Astrocyte (in vitro differentiated cells and primary cell): ENCODE measurements around the gene AWAT2. TPM values are rescaled to one million over a fixed set of nuclear protein-coding genes. Genes with fewer than 3 reads are reported as not detected.

Experiments used
- DNase-seq: peaks from one replicate; pipeline ENCODE4 v3.0.0-alpha.2; 2010; ENCODE audit warnings: low read depth
- FAIRE-seq: peaks from 2 replicates; lab custom pipeline; 2011; peaks lifted over from hg19 to GRCh38; lab: Jason Lieb, UNC
- H2AFZ ChIP-seq: 2 replicates; pipeline ENCODE4 v1.6.0; 2012; ENCODE audit warnings: low read depth, low read length, inconsistent platforms
- H3K27ac ChIP-seq: 2 replicates; pipeline ENCODE4 v1.5.1; 2011; ENCODE audit warnings: low read depth, low read length, inconsistent platforms
- H3K27me3 ChIP-seq: 2 replicates; pipeline ENCODE4 v1.6.0; 2011; ENCODE audit warnings: low read length, inconsistent platforms; ENCODE audit not compliant: insufficient read depth
- H3K36me3 ChIP-seq: 2 replicates; pipeline ENCODE4 v1.5.1; 2011; ENCODE audit warnings: low read length, inconsistent platforms; ENCODE audit not compliant: insufficient read depth
- H3K4me1 ChIP-seq: 2 replicates; pipeline ENCODE4 v1.5.1; 2011; ENCODE audit warnings: low read length, inconsistent platforms; ENCODE audit not compliant: insufficient read depth
- H3K4me2 ChIP-seq: 2 replicates; pipeline ENCODE4 v1.6.0; 2012; ENCODE audit warnings: low read length, inconsistent platforms
- H3K4me3 ChIP-seq: 2 replicates; pipeline ENCODE4 v1.5.1; 2011; ENCODE audit warnings: low read depth, mild to moderate bottlenecking, low read length, inconsistent platforms; ENCODE audit not compliant: insufficient read depth
- H3K79me2 ChIP-seq: 2 replicates; pipeline ENCODE4 v1.6.0; 2012; ENCODE audit warnings: mild to moderate bottlenecking, low read length, inconsistent platforms; ENCODE audit not compliant: insufficient read depth
- H3K9ac ChIP-seq: 2 replicates; pipeline ENCODE4 v1.6.0; 2012; ENCODE audit warnings: mild to moderate bottlenecking, low read length, inconsistent platforms
- H3K9me3 ChIP-seq: 2 replicates; pipeline ENCODE4 v1.5.1; 2012; ENCODE audit warnings: low read depth, mild to moderate bottlenecking, low read length, inconsistent platforms; ENCODE audit not compliant: insufficient read depth
- H4K20me1 ChIP-seq: 2 replicates; pipeline ENCODE4 v1.6.0; 2012; ENCODE audit warnings: low read length, inconsistent platforms; ENCODE audit not compliant: insufficient read depth
- H3K27ac Mint-ChIP-seq: one replicate; pipeline ENCODE4 v1.8.0; 2021; ENCODE audit warnings: mild to moderate bottlenecking, mixed read lengths; ENCODE audit not compliant: unreplicated experiment
- H3K27me3 Mint-ChIP-seq: one replicate; pipeline ENCODE4 v1.8.0; 2021; ENCODE audit warnings: low read depth, mixed read lengths; ENCODE audit not compliant: unreplicated experiment
- H3K36me3 Mint-ChIP-seq: one replicate; pipeline ENCODE4 v1.8.0; 2021; ENCODE audit warnings: low read depth, mixed read lengths; ENCODE audit not compliant: unreplicated experiment
- H3K4me1 Mint-ChIP-seq: one replicate; pipeline ENCODE4 v1.8.0; 2021; ENCODE audit warnings: low read depth, mixed read lengths; ENCODE audit not compliant: unreplicated experiment
- H3K4me3 Mint-ChIP-seq: one replicate; pipeline ENCODE4 v1.8.0; 2021; ENCODE audit warnings: mild to moderate bottlenecking, moderate library complexity, mixed read lengths; ENCODE audit not compliant: unreplicated experiment
- H3K9me3 Mint-ChIP-seq: one replicate; pipeline ENCODE4 v1.8.0; 2021; ENCODE audit warnings: mild to moderate bottlenecking, mixed read lengths; ENCODE audit not compliant: unreplicated experiment
- CTCF ChIP-seq: IDR thresholded peaks from 2 replicates; pipeline ENCODE4 v1.5.1; 2011; ENCODE audit warnings: low read depth, mild to moderate bottlenecking, inconsistent platforms, low read length, moderate library complexity; ENCODE audit not compliant: insufficient read depth
- EZH2 ChIP-seq: IDR thresholded peaks from 2 replicates; pipeline ENCODE4 v1.6.1; 2012; ENCODE audit warnings: mild to moderate bottlenecking, low read length, inconsistent platforms; ENCODE audit not compliant: insufficient read depth
- total RNA-seq: library from RNA; stranded (reverse); gene quantifications from 2 replicates; pipeline ENCODE4 v1.2.1, GENCODE V29; 2021

AWAT2 gene
- total RNA-seq, 1 donor from 2014 or later: not detected

- FAIRE-seq: peak; percentile 64
Measured at GRCh38 chrX:70087857-70088630, 38.3 kb upstream of the AWAT2 start.

GRCh38 chrX:70084592-70085240, 35.0 kb upstream of the AWAT2 start:
- Mint-ChIP-seq H3K4me1 (peaks cover 3% of the 10 kb centered on the region), H3K36me3 (no peaks in the 10 kb centered on the region), H3K4me3 (no peak overlapping the region), H3K9me3 (no peaks in the 10 kb centered on the region), H3K27ac (no peak overlapping the region), H3K27me3 (peaks cover 3% of the 10 kb centered on the region)
- H3K27me3 ChIP-seq: no peaks in the 10 kb centered on the region
- FAIRE-seq (peak; percentile 85), DNase-seq (no peak)
- H2AFZ ChIP-seq: no peak overlapping the region
- H3K4me3 ChIP-seq: no peak overlapping the region
- no peaks in the 10 kb centered on the region for H3K4me1 ChIP-seq
- H3K36me3 ChIP-seq: no peaks in the 10 kb centered on the region
- no peak overlapping the region for H3K4me2 ChIP-seq
- H3K9me3 ChIP-seq: no peaks in the 10 kb centered on the region
- no peak overlapping the region for H3K27ac ChIP-seq
- H4K20me1 ChIP-seq: no peaks in the 10 kb centered on the region
- no peak overlapping the region for H3K9ac ChIP-seq
- H3K79me2 ChIP-seq: no peaks in the 10 kb centered on the region
- TF ChIP-seq CTCF: no peak
- TF ChIP-seq EZH2: no peak

More at GRCh38 chrX:70087857-70088630, 38.3 kb upstream of the AWAT2 start:
- H4K20me1 ChIP-seq: no peaks in the 10 kb centered on the region
- no peaks in the 10 kb centered on the region for H3K9me3 ChIP-seq
- H3K4me3 ChIP-seq: no peak overlapping the region
- TF ChIP-seq CTCF (no peak), EZH2 (no peak)
- Mint-ChIP-seq H3K36me3 (no peaks in the 10 kb centered on the region), H3K9me3 (no peaks in the 10 kb centered on the region), H3K27ac (no peak overlapping the region), H3K4me1 (peaks cover 6% of the 10 kb centered on the region), H3K4me3 (no peak overlapping the region), H3K27me3 (peaks cover 5% of the 10 kb centered on the region)
- H3K27me3 ChIP-seq: no peaks in the 10 kb centered on the region
- no peak overlapping the region for H3K9ac ChIP-seq
- H3K36me3 ChIP-seq: no peaks in the 10 kb centered on the region
- no peak overlapping the region for H3K27ac ChIP-seq
- DNase-seq: no peak
- H2AFZ ChIP-seq: no peak overlapping the region
- no peaks in the 10 kb centered on the region for H3K4me1 ChIP-seq
- H3K79me2 ChIP-seq: no peaks in the 10 kb centered on the region
- H3K4me2 ChIP-seq: no peak overlapping the region

- H3K27ac Mint-ChIP-seq: no peak overlapping the region
- FAIRE-seq: no peak
- H3K36me3 ChIP-seq: no peaks in the 10 kb centered on the region
- peaks cover 5% of the 10 kb centered on the region for H3K9me3 Mint-ChIP-seq
- no peak overlapping the region for H2AFZ ChIP-seq
- H3K4me3 ChIP-seq: no peak overlapping the region
- TF ChIP-seq EZH2: no peak
- no peak for TF ChIP-seq CTCF
- no peaks in the 10 kb centered on the region for H3K27me3 Mint-ChIP-seq
- H3K9me3 ChIP-seq: no peaks in the 10 kb centered on the region
- no peaks in the 10 kb centered on the region for H3K27me3 ChIP-seq
- no peak overlapping the region for H3K27ac ChIP-seq
- H3K9ac ChIP-seq: no peak overlapping the region
- H3K4me3 Mint-ChIP-seq: no peak overlapping the region
- no peaks in the 10 kb centered on the region for H3K4me1 Mint-ChIP-seq
- H3K4me2 ChIP-seq: no peak overlapping the region
- H3K79me2 ChIP-seq: no peaks in the 10 kb centered on the region
- no peaks in the 10 kb centered on the region for H4K20me1 ChIP-seq
- DNase-seq: no peak
- no peaks in the 10 kb centered on the region for H3K36me3 Mint-ChIP-seq
- H3K4me1 ChIP-seq: no peaks in the 10 kb centered on the region
Measured at GRCh38 chrX:70082723-70083122, 33.0 kb upstream of the AWAT2 start.
